GM21423 (cell line): Measurements from ENCODE around the gene MSMB.
"Not testable (repeated sequence)": the region's sequence is repeated elsewhere in the genome, so short reads cannot be mapped to it uniquely, and the experiment has no call there.

Source experiments
- ATAC-seq: cut with Tn5 transposase; IDR thresholded peaks from one replicate; pipeline ENCODE4 v1.9.1; 2021; ENCODE audit warnings: mild to moderate bottlenecking, moderate library complexity; ENCODE audit not compliant: unreplicated experiment

Gene MSMB

GRCh38 chr10:46070749-46071148, 24.7 kb upstream of the MSMB start:
- no peak for ATAC-seq

DNA sequence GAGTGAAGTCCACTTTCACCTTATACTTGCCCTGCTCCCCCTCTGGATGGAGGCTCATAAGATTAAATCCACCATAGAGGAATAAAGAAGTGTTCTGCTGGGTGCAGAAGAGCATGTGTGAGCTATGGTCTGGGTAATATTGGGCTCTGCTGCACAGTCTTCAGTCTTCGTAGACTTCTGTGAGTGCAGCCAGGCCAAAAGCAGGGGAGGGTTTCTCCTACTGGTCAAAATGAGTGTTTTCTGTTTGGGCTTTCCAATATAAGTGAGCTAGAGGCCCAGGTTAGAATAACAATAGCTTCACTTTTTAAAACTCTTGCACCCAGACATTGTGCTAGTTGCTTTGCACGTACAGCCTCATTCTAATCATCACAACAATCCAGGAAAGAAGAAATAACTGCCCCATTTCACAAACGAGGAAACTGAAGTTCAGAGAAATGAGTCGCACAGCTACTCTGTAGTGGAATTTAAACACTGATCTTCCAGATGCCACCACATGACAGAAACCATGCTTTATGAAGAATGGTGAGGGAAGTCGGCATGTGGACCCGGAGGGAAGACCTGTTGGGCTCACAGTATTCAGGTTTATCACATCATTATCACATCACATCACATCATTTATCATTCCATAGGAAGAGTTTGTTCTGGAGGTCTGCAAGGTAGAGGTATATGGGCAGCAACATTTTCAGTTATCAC, 23.8 kb upstream of the MSMB start:
- ATAC-seq: no peak

GRCh38 chr10:46068905-46069304, 22.8 kb upstream of the MSMB start:
- ATAC-seq: no peak

- ATAC-seq: no peak
Measured at GRCh38 chr10:46068117-46068516, 22.0 kb upstream of the MSMB start.

GRCh38 chr10:46064269-46064817, 18.3 kb upstream of the MSMB start:
- no peak for ATAC-seq

DNA sequence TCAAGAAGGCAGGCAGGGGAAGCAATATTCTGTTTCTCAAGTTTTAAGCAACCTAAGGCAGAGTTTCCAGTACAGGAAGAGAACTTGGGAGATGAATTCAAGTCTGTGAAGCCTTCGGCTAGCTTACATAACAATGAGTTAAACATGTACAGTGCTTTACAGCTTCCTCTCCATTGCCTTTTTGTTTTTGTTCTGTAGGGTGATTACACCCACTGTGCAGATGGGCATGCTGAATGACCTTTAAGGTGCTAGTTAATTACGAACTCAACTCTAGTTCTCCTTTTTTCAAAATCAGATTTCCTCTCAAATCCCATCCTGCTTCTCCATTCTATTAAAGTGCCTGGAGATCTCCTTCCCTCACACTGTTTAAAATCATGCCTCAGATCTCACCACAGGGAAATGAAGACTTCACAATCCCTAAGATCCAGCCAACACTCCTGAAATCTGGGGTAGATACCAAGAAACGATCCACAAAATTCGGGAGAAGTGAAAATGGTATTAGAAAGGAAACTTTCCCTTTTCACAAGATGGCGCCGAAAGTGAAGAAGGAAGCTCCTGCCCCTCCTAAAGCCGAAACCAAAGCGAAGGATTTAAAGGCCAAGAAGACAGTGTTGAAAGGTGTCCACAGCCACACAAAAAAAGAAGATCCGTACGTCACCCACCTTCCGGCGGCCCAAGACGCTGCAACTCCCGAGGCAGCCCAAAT, 16.8 kb upstream of the MSMB start:
- ATAC-seq: no peak

DNA sequence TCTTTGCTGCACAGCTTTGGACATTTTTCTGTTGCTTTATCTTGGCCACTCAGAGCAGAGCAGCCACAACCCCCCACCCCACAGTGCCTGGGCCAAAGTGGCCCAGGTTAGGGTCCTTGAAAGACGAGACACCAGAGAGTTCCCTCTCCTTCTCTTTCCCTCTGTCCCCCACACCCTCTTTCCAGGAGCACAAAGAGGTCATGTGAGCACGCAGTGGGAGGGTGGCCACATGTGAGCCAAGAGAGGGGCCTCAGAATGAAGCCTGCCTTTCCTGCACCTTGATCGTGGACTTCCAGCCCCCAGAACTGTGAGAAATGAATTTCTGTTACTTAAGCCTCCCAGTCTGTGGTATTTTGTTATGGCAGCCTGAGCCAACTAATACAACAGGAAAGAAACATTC, 14.6 kb upstream of the MSMB start:
- no peak for ATAC-seq

- ATAC-seq: not testable (repeated sequence)
Measured at GRCh38 chr10:46057927-46058326, 11.9 kb upstream of the MSMB start.

GRCh38 chr10:46057038-46057437, 11.0 kb upstream of the MSMB start:
- ATAC-seq: no peak

GRCh38 chr10:46055771-46056170, 9.7 kb upstream of the MSMB start:
- no peak for ATAC-seq

DNA sequence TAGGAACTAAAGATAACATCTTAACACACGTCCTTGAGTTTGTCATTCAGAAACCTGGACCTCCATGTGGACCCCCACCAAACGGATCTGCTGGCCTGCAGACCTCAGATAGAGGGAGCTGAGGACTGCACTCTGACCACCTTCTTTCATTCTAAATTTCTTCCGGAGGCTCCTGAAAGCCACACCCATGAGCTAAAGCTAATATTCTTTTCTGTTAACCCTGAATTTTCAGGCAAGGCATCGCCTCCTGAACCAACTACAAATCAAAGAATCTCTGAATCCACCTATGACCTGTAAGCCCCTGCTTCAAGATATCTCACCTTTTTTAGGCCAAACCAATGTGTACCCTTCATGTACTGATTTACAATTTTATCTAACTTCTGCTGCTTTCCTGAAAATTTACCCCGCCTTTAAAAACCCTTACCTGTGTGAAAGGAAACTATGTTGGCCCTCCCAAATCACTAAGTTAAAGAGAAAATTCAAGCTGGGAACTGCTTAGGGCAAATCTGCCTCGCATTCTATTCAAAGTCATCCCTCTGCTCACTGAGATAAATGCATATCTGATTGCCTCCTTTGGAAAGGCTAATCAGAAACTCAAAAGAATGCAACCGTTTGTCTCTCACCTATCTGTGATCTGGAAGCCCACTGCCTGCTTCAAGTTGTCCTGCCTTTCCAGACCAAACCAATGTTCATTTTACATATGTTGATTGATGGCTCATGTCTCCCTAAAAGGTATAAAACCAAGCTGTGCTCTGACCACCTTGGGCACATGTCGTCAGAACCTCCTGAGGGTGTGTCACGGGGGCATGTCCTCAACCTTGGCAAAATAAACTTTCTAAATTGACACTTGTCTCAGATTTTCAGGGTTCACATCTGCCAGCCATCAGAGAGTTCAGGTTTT, 7.7 kb upstream of the MSMB start:
- no peak for ATAC-seq

DNA sequence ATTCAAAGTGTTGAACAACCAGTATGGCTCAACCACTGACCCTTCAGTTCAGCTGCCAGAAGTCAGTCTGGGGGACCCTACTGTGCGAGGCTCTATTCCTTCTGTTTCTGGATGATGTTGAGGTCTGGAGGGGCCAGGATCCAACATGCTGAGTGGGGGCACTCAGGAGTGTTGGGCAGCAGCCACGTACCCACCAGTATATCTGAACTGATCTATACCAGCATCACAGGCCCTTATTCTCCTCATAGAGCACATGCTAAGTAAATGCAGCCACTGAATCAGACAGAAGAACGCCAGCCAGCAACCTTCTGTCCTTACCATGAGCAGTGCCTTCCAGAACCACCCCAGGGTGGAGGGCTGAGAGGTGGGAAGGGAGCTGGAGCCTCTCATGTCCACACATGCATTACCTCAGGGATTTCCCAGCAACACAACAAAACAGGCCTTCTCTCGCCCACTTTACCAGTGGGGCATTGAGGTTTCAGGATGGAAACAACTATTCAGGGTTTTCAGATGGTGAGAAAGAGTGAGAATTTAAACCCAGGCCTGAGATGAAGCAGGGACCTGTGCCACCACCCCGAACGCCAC, 6.8 kb upstream of the MSMB start:
- no peak for ATAC-seq

GRCh38 chr10:46052057-46052790, 6.2 kb upstream of the MSMB start:
- no peak for ATAC-seq

DNA sequence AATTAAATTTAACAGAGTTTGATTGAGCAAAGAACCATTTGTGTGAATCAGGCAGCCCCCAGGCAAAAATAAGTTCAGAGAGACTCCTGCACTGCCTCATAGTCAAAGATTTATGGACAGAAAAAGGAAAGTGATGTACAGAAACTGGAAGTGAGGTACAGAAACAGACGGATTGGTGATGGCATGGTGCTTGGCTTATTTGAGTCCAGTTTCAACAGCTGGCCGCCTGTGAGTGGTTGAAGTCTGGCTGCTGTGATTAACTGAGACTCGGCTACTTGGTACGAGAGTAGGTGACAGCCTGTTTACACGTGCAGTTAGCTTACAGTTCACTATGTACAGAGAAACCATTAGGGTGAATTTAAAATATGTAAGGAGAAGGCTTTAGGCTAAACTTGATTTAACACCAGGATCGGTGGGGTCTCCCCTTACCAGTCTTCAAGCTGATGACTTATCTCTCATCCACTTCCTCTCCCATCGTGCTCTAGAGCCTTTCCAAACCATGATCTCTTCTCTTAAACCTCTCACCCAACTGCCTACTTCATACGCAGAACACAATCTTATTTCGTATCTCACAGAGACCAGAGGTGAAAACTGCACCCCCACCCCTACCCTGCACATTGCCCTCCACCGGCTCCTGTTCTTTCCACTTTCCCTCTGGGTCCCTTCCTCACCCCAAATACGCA, 5.0 kb upstream of the MSMB start:
- no peak for ATAC-seq

DNA sequence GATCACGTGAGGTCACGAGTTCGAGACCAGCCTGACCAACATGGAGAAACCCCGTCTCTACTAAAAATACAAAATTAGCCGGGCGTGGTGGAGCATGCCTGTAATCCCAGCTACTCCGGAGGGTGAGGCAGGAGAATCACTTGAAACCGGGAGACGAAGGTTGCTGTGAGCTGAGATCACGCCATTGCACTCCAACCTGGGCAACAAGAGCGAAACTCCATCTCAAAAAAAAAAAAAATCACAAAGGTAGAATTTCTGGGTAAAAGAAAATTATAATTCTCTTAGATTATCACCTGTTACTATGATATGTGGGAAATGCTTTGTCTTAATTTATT, 3.4 kb upstream of the MSMB start:
- not testable (repeated sequence) for ATAC-seq

DNA sequence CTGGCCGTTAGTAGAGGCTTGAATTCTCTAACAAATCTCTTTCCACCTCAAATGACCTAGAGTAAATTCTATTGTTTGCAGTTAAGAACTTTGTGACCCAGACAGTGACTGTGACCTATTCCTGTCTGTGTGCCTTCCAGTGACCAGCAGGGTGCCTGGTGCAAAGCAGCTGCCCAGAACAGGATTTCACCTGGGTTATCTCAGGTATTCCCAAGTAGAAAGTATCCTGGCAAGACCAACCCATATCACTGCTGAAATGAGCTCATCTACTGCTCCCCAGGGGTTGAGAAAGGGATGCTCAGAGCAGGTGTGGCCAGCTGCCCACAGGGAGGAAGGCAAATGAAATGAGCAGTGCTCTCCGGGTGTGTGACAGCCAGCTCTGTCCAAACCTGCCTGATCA, 2.1 kb upstream of the MSMB start:
- ATAC-seq: no peak

DNA sequence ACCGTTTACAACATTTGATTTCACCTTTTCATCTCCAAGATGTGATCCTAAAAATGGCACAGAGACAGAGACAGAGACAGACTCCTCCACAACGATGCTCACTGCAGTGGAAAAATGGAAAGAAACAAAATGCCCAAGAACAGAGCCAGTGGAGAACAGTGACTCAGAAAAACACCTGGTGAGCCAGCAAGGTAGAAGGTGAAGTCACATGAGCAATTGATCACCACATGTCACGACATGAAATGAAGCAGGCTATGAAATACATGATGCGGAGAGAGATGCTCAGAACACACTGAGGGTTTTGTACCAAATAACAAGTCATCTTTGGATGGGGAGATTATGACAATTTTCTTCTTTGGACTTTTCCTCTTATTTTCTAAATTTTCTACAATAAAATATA, 3.5 kb downstream of the MSMB start:
- no peak for ATAC-seq

- ATAC-seq: no peak
Measured at GRCh38 chr10:46040004-46040403, 6.1 kb downstream of the MSMB start.

- no peak for ATAC-seq
Measured at GRCh38 chr10:46037107-46037825, 8.8 kb downstream of the MSMB start.
